Activated CD4-positive, alpha-beta T cell treated with anti-CD3 and anti-CD28 coated beads for 48 hours (primary cell): ENCODE measurements around the gene ACTRT3.

Experiments
- DNase-seq: peaks from one replicate; pipeline ENCODE4 v3.0.0-alpha.2; 2020

Gene ACTRT3

GRCh38 chr3:169769287-169770181 is at the start of gene ACTRT3:
Gene ACTRT3 (minus strand): TSS chr3:169769561. CDS start chr3:169769520, 41 bp downstream.
- peak; percentile 78 for DNase-seq

GRCh38 chr3:169818316-169818715 is 49.0 kb upstream of the ACTRT3 start:
- DNase-seq: no peak

- DNase-seq: no peak
Measured at GRCh38 chr3:169815590-169816150, 46.3 kb upstream of the ACTRT3 start.

- peak; percentile 86 for DNase-seq
Measured at GRCh38 chr3:169813757-169814517, 44.6 kb upstream of the ACTRT3 start.

DNA sequence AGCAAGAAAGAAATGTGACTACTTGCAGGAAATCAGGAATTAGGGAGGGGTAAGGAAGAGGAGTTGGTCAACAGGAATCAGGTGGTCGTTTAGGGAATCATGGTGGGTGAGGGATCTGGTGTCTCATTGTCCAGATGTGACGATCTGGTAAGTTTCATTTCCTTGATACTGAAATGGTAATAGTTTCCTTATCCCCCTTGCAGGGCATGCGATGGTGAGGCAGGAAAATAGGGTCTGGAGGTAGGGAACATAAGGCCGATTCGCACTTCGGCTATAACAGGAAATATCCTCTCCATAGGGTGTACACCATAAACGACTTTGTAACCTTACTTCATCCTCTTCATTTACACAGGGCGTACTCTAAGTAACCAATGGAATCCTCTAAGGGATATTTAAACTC is 43.9 kb upstream of the ACTRT3 start:
- DNase-seq: no peak

- DNase-seq: peak; percentile 85
Measured at GRCh38 chr3:169812332-169813235, 43.2 kb upstream of the ACTRT3 start, which contains the start of the genes LRRC34 and LRRIQ4. Gene LRRC34 (minus strand): TSS chr3:169812904. CDS start chr3:169812548, 356 bp downstream. Gene LRRIQ4 (plus strand): TSS chr3:169812870. CDS start chr3:169821922, 9,052 bp downstream.

GRCh38 chr3:169811631-169812331 is 42.4 kb upstream of the ACTRT3 start:
- no peak for DNase-seq

DNA sequence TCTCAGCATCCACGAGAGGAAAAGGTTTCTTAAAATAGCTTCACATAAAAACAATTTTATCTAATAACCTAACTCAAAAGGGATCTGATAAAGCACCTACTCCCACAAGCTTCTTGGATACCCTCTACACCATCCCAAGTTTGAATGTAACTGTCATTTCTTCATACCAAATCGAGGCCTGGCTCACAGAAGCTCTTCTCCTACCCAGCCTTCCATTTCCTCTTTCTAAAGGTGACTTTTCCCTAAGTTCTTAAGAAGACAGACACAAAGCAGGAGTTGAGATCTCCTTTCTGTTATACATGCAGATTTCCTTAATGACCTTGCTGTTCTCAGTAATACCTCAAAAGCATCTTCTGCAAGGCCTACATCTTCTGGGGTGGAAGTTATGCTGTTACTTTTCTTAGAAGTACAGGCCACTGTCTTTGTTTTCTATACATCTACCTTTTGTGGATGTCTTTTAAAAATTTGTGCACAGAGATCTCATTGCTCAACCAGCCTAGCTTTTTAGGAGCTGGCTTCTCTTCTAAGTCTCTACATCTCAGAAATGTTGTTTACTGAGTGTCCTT is 40.0 kb upstream of the ACTRT3 start:
- no peak for DNase-seq

DNA sequence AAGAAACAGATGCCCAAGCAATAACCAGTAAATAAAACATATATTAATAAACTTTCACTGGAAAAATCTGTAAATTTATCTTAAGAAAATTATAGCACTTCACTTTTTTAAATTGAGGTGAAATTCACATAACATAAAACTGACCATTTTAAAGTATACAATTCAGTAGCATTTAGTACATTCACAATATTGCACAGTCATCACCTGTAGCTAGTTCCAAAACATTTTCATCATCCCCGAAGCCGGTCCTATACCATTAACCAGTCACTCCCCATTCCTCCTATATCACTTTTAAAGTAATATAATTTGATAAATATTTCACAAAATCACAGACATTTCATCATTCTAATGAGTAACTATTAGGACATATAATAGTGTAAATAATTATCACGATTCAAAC is 35.3 kb upstream of the ACTRT3 start:
- no peak for DNase-seq

DNA sequence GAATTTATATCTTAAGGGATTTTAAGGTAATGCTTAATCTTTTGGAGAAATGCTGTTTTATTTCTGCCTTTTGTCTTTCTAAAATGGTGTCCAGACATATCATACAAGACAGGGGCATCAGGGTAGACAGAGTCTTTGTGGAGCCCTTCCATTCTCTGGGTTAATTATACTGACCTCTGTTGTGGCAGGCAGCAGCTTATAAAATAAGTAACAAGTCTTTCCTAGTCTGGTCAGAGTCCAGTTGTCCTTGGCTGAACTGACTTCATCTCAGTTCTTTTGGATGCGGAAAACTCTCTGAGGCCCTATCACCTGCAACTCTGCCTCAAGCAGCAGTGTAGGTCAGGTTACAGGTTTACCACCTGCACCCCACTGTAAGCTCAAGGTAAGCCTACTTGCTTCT is 23.0 kb upstream of the ACTRT3 start:
- no peak for DNase-seq

GRCh38 chr3:169790687-169791429 is 21.5 kb upstream of the ACTRT3 start:
- no peak for DNase-seq

DNA sequence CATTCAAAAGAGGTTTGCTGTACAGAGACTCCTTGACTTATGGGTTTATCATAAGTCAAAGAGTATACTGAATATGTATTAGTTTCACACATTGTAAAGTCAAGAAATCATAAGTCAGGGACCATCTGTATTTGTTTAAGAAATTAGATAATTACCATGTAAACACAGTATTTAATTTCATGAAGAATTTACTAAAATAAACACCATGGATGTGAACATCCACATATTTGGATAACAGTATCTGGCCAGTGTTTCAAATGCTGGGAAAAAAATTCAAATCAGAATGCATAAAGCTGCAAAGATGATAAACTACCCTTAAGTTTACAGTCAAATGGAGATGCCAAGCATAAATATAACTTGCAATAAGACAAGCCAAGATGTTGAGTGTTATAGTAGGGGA is 20.9 kb upstream of the ACTRT3 start:
- DNase-seq: no peak

DNA sequence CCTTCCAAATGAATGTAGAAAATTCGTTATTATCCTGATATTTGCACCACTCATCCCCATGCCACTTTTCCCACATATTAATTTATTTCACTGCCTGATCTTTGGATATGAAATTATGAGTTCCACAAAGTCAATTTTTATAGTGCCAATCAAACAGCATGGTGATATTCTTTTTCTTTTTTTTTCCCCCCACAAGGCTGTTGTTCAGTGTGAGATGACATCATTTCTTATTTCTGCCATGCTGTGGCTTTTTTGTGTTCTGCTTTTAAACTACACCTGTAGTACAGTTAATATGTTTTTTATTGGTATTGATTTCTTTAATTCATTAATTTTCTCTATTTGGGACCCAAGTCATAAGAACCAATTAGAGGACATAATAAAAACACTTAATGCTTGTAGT is 18.4 kb upstream of the ACTRT3 start:
- no peak for DNase-seq

DNA sequence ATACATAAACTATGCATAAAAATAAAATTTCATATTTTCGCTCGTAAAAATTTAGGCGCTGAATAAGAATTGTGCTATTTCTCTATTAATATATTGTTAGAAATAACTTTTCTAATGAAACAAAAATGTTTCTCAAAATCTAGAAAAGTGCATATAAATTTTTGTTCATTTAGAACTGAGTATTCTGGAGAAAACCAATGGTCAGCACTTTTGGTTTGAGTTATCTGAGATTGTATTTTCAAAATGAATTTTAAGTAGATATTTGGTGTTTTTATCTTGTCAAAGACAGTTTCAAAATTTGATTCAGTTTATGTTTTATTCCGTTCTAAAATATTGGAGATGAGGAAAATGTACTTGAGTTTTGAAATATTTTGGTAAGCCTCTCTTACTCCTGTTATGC is 17.8 kb upstream of the ACTRT3 start:
- no peak for DNase-seq

DNA sequence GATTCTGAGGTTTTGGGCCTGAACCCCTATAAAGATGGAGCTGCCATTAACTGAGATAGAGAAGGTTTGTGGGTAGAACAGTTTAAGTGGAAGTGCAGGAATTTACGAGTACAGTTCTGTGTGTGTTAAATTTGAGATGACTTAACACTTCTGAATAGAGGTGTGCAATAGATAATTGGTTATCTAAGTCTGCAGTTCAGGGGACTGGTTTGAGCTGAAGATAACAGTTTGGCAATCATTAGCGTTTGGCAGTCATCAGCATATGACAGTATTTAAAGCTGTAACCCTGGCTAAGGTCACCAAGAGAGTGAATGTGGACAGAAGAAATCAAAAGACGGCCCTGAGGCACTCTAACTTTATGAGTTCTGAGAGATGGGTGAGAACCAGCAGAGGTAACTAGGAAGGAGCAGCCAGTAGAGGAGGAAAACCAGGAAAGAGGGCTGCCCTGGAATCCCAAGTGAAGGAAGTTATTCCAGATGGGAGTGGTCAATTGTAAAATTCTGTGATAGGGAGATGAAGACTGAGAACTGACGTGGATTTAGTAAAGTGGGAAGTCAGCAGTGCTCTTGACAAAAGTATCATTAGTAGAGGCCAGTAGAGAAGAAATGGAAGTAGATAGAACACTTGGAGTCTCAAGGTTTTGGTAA is 12.0 kb upstream of the ACTRT3 start:
- DNase-seq: no peak

GRCh38 chr3:169780742-169781141 is 11.4 kb upstream of the ACTRT3 start:
- DNase-seq: no peak

DNA sequence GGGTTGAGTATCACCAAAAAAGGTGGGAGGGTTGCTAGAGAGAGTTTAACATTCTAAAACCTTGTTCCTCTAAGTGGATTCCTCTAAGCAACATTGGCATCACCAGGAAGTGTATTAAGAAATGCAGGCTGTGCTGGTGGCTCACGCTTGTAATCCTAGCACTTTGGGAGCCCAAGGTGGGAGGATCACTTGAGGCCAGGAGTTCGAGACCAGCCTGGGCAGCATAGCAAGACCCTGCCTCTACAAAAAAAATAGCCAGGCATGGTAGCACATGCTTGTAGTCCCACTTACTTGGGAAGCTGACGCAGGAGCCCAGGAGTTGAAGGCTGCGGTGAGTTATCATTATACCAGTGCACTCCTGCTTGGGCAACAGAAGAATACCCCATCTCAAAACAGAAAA is 8.5 kb upstream of the ACTRT3 start:
- no peak for DNase-seq

- DNase-seq: no peak
Measured at GRCh38 chr3:169774186-169774585, 4.8 kb upstream of the ACTRT3 start.

- peak; percentile 94 for DNase-seq
Measured at GRCh38 chr3:169772897-169773816, 3.8 kb upstream of the ACTRT3 start, which contains the start of gene MYNN. Gene MYNN (plus strand): TSS chr3:169773396. CDS start chr3:169774296, 900 bp downstream.
